Skeletal muscle tissue (tissue), 4 donors: ENCODE measurements around the gene ABCA1. TPM values are rescaled to one million over a fixed set of nuclear protein-coding genes. Genes with fewer than 3 reads are reported as not detected.
"Not testable (repeated sequence)": the region's sequence is repeated elsewhere in the genome, so short reads cannot be mapped to it uniquely, and the experiment has no call there.

Experiments
- H3K27ac ChIP-seq: one replicate; pipeline ENCODE4 v1.7.0; 2013; ENCODE audit warnings: mild to moderate bottlenecking, low read depth, low read length, inconsistent platforms
- H3K27me3 ChIP-seq, 3 donors: one replicate each; pipeline ENCODE4 v1.7.0; 2013; ENCODE audit warnings: low read length in 3 of 3; ENCODE audit not compliant: control insufficient read depth in 3 of 3, insufficient read depth in 3 of 3
- H3K36me3 ChIP-seq, 3 donors: one replicate each; pipeline ENCODE4 v1.7.0; 2013; ENCODE audit warnings: low read length in 3 of 3; ENCODE audit not compliant: control insufficient read depth in 3 of 3, insufficient read depth in 3 of 3
- H3K4me1 ChIP-seq, 3 donors: one replicate each; pipeline ENCODE4 v1.7.0; 2013; ENCODE audit warnings: low read length in 3 of 3, mild to moderate bottlenecking in 3 of 3; ENCODE audit not compliant: control insufficient read depth in 3 of 3, insufficient read depth in 3 of 3
- H3K4me3 ChIP-seq, 3 donors: one replicate each; pipeline ENCODE4 v1.7.0; 2013; ENCODE audit warnings: low read length in 3 of 3
- H3K9ac ChIP-seq, 3 donors: one replicate each; pipeline ENCODE4 v1.7.0; 2013; ENCODE audit warnings: low read length in 3 of 3, mild to moderate bottlenecking in 3 of 3, moderate library complexity in 2 of 3, low read depth in 1 of 3
- H3K9me3 ChIP-seq, 3 donors: one replicate each; pipeline ENCODE4 v1.7.0; 2013; ENCODE audit warnings: low read length in 3 of 3; ENCODE audit not compliant: control insufficient read depth in 3 of 3
- total RNA-seq: library from RNA; depleted of rRNA; stranded (reverse); fragments of >200 nt; gene quantifications from one replicate; pipeline ENCODE4 v1.2.3, GENCODE V29; 2014
- donor health status: Osteomylitis.

ABCA1 gene
- total RNA-seq, 1 donor from 2014 or later, result 33.9 TPM

- H3K36me3 ChIP-seq, result peaks cover 11 to 69% (median 51%) of the 10 kb centered on the region in 3 donors
- H3K4me1 ChIP-seq, result peaks cover 15 to 33% (median 20%) of the 10 kb centered on the region in 3 donors
- H3K9ac ChIP-seq, H3K9me3 ChIP-seq, H3K27ac ChIP-seq, H3K27me3 ChIP-seq, H3K4me3 ChIP-seq: not testable (repeated sequence)
These were observed 72.7 kb downstream of the ABCA1 start for GRCh38 chr9:104855258-104855657.

GRCh38 chr9:104854613-104855012 lies 73.3 kb downstream of the ABCA1 start:
- Histone ChIP-seq H3K9ac (no peak overlapping the region), H3K27ac (no peak overlapping the region), H3K9me3 (no peaks in the 10 kb centered on the region), H3K4me1 (peaks cover 15 to 33% (median 20%) of the 10 kb centered on the region in 3 donors), H3K4me3 (no peak overlapping the region), H3K27me3 (no peaks in the 10 kb centered on the region), H3K36me3 (peaks cover 9 to 73% (median 47%) of the 10 kb centered on the region in 3 donors)

GRCh38 chr9:104853683-104854082 lies 74.3 kb downstream of the ABCA1 start:
- no peak overlapping the region for H3K9ac ChIP-seq
- H3K4me1 ChIP-seq, result peaks cover 15 to 27% (median 16%) of the 10 kb centered on the region in 3 donors
- H3K36me3 ChIP-seq, result peaks cover 9 to 66% (median 45%) of the 10 kb centered on the region in 3 donors
- H3K27me3 ChIP-seq, result no peaks in the 10 kb centered on the region
- H3K9me3 ChIP-seq, result no peaks in the 10 kb centered on the region
- no peak overlapping the region for H3K4me3 ChIP-seq
- no peak overlapping the region for H3K27ac ChIP-seq

DNA sequence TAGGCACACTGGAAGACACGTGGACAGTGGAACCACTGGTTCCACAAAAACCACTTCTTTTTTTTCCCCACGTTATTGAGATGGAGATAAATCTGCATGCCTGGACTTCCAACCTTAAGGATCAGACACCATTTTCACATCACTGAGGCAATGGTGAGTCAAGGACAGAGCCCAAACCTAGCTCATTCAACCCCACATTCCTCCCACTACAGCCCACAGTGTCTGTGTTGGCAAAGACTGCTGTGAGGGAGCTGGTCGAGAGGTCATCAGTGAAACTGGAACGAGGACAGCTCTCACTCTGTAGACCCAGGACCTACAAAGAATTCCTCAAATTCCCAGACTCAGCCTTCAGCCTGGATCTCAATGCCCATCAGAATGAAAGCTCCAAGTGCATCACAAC lies 74.8 kb downstream of the ABCA1 start:
- peaks cover 15 to 22% (median 16%) of the 10 kb centered on the region in 3 donors for H3K4me1 ChIP-seq
- no peak overlapping the region for H3K27ac ChIP-seq
- H3K9ac ChIP-seq, result no peak overlapping the region
- no peak overlapping the region for H3K4me3 ChIP-seq
- H3K9me3 ChIP-seq, result no peaks in the 10 kb centered on the region
- no peaks in the 10 kb centered on the region for H3K27me3 ChIP-seq
- peaks cover 6 to 64% (median 41%) of the 10 kb centered on the region in 3 donors for H3K36me3 ChIP-seq

- H3K9me3 ChIP-seq, result no peaks in the 10 kb centered on the region
- peaks cover 4 to 56% (median 37%) of the 10 kb centered on the region in 3 donors for H3K36me3 ChIP-seq
- H3K9ac ChIP-seq, result no peak overlapping the region
- no peak overlapping the region for H3K27ac ChIP-seq
- H3K4me1 ChIP-seq, result peaks cover 15 to 21% (median 16%) of the 10 kb centered on the region in 3 donors
- H3K27me3 ChIP-seq, result no peaks in the 10 kb centered on the region
- no peak overlapping the region for H3K4me3 ChIP-seq
These were observed 76.4 kb downstream of the ABCA1 start for GRCh38 chr9:104851546-104851920.

DNA sequence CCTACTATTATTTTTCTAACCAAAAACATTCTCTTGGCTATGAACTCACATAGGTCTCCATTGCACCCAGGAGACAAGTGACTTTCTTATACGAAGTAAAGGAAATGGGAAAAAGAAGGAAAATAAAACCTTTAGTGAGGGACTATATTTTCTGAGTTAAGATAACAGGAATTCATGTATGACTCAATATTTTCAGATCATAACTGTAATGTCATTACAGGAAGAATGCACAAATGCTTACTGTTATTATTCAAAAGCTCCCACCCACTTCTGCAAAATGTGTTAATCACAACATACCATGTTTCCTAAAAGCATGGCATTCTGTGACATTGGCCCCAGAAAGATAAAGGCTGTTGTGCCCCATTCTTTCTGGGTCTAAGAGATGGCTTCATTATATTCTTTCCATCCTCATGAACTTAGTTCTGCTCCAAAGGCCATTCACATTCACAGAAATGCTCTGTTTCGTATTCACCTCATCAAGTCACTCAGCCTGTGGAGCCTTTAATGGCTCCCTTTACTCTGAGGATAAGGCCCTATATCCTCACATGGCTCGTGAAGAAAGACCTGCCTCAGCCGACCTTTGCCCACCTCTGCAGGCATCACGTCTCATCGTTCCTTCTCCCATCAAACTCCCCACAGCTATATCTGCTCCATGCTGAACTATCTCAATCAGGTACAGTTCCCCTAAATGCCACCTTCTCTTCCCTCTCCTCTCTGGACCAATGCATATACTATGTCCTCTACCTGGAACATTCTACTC lies 77.0 kb downstream of the ABCA1 start:
- Histone ChIP-seq H3K36me3 (peaks cover 0 to 51% (median 33%) of the 10 kb centered on the region in 3 donors), H3K27ac (no peak overlapping the region)

DNA sequence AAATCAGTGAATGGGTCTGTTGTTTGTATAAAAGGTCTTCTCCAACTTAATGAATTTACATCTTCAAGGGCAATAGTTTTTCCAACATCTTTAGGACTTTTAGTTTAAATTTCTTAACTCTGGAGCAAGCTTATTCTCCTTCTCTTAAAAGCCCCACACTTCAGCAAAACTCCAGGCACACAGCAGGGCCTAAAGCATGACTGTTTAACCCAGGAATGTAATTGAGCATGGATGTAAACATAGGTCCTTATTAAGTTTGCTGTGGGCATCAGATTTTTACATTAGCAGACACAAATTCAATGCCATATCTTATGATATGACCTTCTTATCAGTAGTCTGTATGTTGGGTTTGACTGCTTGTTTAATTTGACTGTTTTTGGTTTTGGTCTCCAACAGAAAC lies 78.9 kb downstream of the ABCA1 start:
- Histone ChIP-seq H3K27ac (no peak overlapping the region), H3K9ac (no peak overlapping the region), H3K4me1 (peaks cover 16 to 21% (median 17%) of the 10 kb centered on the region in 3 donors), H3K4me3 (no peak overlapping the region), H3K36me3 (peaks cover 4 to 48% (median 31%) of the 10 kb centered on the region in 3 donors), H3K9me3 (no peaks in the 10 kb centered on the region), H3K27me3 (no peaks in the 10 kb centered on the region)

More for the DNA sequence above, 77.0 kb downstream of the ABCA1 start:
- Histone ChIP-seq H3K4me1 (peaks cover 15 to 18% (median 16%) of the 10 kb centered on the region in 3 donors), H3K27me3 (no peaks in the 10 kb centered on the region), H3K9me3 (no peaks in the 10 kb centered on the region), H3K4me3 (no peak overlapping the region), H3K9ac (no peak overlapping the region)

- Histone ChIP-seq H3K36me3 (peaks cover 23 to 62% (median 54%) of the 10 kb centered on the region in 3 donors), H3K9me3 (no peaks in the 10 kb centered on the region), H3K4me1 (peaks cover 0 to 4% (median 2%) of the 10 kb centered on the region in 3 donors), H3K27me3 (no peaks in the 10 kb centered on the region), H3K4me3 (no peak overlapping the region), H3K9ac (no peak overlapping the region), H3K27ac (no peak overlapping the region)
These were observed 83.2 kb downstream of the ABCA1 start for GRCh38 chr9:104844710-104845109.

- H3K9me3 ChIP-seq, result no peaks in the 10 kb centered on the region
- H3K27ac ChIP-seq, result no peak overlapping the region
- H3K4me3 ChIP-seq, result no peak overlapping the region
- peaks cover 0 to 4% (median 2%) of the 10 kb centered on the region in 3 donors for H3K4me1 ChIP-seq
- peaks cover 28 to 68% (median 63%) of the 10 kb centered on the region in 3 donors for H3K36me3 ChIP-seq
- H3K27me3 ChIP-seq, result no peaks in the 10 kb centered on the region
- H3K9ac ChIP-seq, result no peak overlapping the region
These were observed 84.2 kb downstream of the ABCA1 start for GRCh38 chr9:104843644-104844240.

DNA sequence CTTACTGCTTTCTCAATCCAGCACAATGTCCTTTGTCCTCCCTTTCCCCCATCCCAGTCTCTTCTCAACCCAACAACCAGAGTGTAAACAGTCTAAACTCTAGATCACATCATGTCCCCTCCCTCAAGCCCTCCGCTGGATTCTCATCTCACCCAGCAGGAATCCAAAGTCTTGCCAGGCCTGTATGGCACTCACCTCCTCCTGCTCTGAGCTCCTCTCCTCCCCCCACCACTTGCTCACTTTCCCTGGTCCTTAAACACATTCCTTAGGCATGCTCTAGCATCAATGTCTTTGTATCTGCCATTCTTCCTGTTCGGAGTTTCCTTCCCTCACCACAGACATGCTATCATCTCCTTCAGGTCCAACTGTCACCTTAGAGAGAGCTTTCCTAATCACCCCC lies 85.3 kb downstream of the ABCA1 start:
- Histone ChIP-seq H3K9ac (no peak overlapping the region), H3K27me3 (no peaks in the 10 kb centered on the region), H3K4me1 (peaks cover 0 to 4% (median 2%) of the 10 kb centered on the region in 3 donors), H3K9me3 (no peaks in the 10 kb centered on the region), H3K4me3 (no peak overlapping the region), H3K27ac (no peak overlapping the region), H3K36me3 (peaks cover 30 to 67% (median 66%) of the 10 kb centered on the region in 3 donors)
